ENCODE measurements around the gene LPP.

LPP gene

DNA sequence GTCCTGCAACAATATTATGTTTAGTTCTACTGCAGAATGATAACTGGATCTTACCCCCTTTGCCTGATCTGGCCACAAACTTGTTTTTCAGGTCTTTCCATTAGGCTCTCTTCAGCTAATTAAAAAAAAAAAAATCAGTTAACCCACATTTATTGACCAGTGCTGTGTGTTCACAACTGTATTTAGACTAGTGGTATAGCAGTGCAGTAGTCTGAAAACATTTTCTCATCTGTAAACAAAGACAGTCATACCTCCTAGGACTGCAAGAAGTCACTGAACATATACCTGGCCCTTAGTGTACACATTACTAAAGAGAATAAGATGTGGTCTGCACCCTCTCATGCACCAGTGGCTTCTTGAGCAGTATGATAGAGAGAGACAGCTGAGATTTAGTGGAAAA is 22.5 kb downstream of the LPP start:
- TF ChIP-seq POLR2A (IDR thresholded peaks at IDR 0.05; ENCODE audit: low read depth, low read length) = no peak
- TF ChIP-seq TAF1 (IDR thresholded peaks at IDR 0.05; ENCODE audit: low read depth, low read length) = no peak
- no peak for TF ChIP-seq SPI1 (IDR thresholded peaks at IDR 0.05; ENCODE audit: low read depth, low read length)
- TF ChIP-seq POU2F2 (IDR thresholded peaks at IDR 0.05; ENCODE audit: low read depth, low read length) = no peak
- no peak for TF ChIP-seq PAX5 (IDR thresholded peaks at IDR 0.05; ENCODE audit: insufficient read depth, low read length, severe bottlenecking)
- TF ChIP-seq POLR2AphosphoS5 (IDR thresholded peaks at IDR 0.05; ENCODE audit: low read depth, low read length) = no peak
- DNase-seq (ENCODE audit: insufficient read length, low spot score) = no peak
- no peak for FAIRE-seq

DNA sequence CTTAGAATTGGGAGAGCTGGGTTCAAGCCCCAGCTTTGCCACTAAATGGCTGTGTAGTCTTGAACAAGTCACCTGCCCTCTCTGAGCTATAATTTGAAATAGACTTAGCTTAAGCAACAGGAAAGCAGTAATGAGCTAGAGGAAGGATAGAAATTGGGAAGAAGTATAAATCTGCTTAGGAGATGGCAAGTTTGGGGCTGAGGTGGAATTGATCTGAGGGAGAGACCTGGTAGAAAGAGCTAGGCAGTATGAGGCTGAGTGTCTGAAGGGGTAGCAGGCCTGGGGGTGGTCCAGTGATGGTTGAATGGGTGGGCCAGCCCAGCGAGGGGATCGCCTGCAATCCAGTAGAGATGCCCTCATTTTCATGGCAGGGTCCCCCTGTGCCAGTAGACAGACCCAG is 22.9 kb downstream of the LPP start:
- TF ChIP-seq POLR2A (IDR thresholded peaks at IDR 0.05; ENCODE audit: low read depth, low read length) = no peak
- TF ChIP-seq POU2F2 (IDR thresholded peaks at IDR 0.05; ENCODE audit: low read depth, low read length) = no peak
- TF ChIP-seq TAF1 (IDR thresholded peaks at IDR 0.05; ENCODE audit: low read depth, low read length) = no peak
- no peak for TF ChIP-seq POLR2AphosphoS5 (IDR thresholded peaks at IDR 0.05; ENCODE audit: low read depth, low read length)
- TF ChIP-seq SPI1 (IDR thresholded peaks at IDR 0.05; ENCODE audit: low read depth, low read length) = no peak
- TF ChIP-seq PAX5 (IDR thresholded peaks at IDR 0.05; ENCODE audit: insufficient read depth, low read length, severe bottlenecking) = no peak
- FAIRE-seq = no peak
- DNase-seq (ENCODE audit: insufficient read length, low spot score) = no peak

GRCh38 chr3:188177721-188178120 is 23.8 kb downstream of the LPP start:
- no peak for DNase-seq (ENCODE audit: insufficient read length, low spot score)
- FAIRE-seq = no peak
- TF ChIP-seq TAF1 (IDR thresholded peaks at IDR 0.05; ENCODE audit: low read depth, low read length) (no peak), PAX5 (IDR thresholded peaks at IDR 0.05; ENCODE audit: insufficient read depth, low read length, severe bottlenecking) (no peak), POLR2AphosphoS5 (IDR thresholded peaks at IDR 0.05; ENCODE audit: low read depth, low read length) (no peak), SPI1 (IDR thresholded peaks at IDR 0.05; ENCODE audit: low read depth, low read length) (no peak), POU2F2 (IDR thresholded peaks at IDR 0.05; ENCODE audit: low read depth, low read length) (no peak), POLR2A (IDR thresholded peaks at IDR 0.05; ENCODE audit: low read depth, low read length) (no peak)

- FAIRE-seq = no peak
- no peak for DNase-seq (ENCODE audit: insufficient read length, low spot score)
- TF ChIP-seq PAX5 (IDR thresholded peaks at IDR 0.05; ENCODE audit: insufficient read depth, low read length, severe bottlenecking) = no peak
- no peak for TF ChIP-seq SPI1 (IDR thresholded peaks at IDR 0.05; ENCODE audit: low read depth, low read length)
- TF ChIP-seq POLR2A (IDR thresholded peaks at IDR 0.05; ENCODE audit: low read depth, low read length) = no peak
- TF ChIP-seq POU2F2 (IDR thresholded peaks at IDR 0.05; ENCODE audit: low read depth, low read length) = no peak
- no peak for TF ChIP-seq POLR2AphosphoS5 (IDR thresholded peaks at IDR 0.05; ENCODE audit: low read depth, low read length)
- no peak for TF ChIP-seq TAF1 (IDR thresholded peaks at IDR 0.05; ENCODE audit: low read depth, low read length)
These were observed 24.5 kb downstream of the LPP start for GRCh38 chr3:188178293-188178936.

DNA sequence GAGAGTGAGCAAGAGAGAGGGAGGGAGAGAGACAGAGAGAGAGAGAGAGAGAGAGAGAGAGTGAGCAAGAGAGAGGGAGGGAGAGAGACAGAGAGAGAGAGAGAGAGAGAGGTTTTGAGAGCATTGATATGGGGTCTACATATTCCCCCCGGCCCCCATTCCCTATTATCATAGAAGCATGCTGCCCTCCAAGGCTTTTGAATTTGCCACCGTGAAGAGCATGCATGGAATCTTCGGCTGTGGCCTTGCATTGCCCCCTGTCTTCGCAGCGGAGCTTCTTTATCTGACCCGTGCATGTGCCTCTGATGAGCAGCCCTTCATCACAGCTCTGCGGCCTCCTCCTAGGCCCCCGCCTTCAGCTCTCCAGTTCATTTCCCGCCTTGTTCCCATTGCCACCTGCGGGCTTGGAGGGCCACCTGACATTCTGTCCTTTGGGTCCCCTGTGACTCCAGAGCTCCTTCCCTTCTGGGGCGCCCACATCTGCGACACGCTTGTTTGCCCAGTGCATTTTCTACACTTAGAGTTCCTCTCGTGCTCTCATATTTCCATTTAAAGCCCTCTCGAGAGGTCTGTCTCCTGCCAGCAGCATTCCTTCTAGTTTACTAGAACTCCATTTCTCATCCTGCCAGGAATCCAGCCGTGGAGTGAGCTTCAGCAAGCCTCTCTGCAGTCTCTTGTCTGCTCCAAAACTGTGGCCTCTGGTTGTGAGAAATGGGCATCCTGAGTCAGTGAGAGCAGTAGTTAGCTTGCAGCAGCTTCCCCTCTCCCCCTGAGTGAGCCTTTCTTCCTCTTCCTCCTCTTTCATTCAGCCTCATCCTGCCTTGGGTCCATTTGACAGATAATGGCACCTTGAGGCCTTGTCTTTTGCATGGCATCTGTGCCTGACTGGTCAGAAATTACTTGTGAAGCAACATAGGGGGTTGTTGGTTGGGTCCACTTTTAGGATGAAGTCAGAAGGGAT is 25.3 kb downstream of the LPP start:
- FAIRE-seq (no peak), DNase-seq (ENCODE audit: insufficient read length, low spot score) (no peak)
- no peak for TF ChIP-seq POLR2AphosphoS5 (IDR thresholded peaks at IDR 0.05; ENCODE audit: low read depth, low read length)

GRCh38 chr3:188180114-188180513 is 26.2 kb downstream of the LPP start:
- FAIRE-seq (no peak), DNase-seq (ENCODE audit: insufficient read length, low spot score) (no peak)
- TF ChIP-seq POLR2AphosphoS5 (IDR thresholded peaks at IDR 0.05; ENCODE audit: low read depth, low read length) (no peak), POLR2A (IDR thresholded peaks at IDR 0.05; ENCODE audit: low read depth, low read length) (no peak), TAF1 (IDR thresholded peaks at IDR 0.05; ENCODE audit: low read depth, low read length) (no peak), POU2F2 (IDR thresholded peaks at IDR 0.05; ENCODE audit: low read depth, low read length) (no peak), SPI1 (IDR thresholded peaks at IDR 0.05; ENCODE audit: low read depth, low read length) (no peak), PAX5 (IDR thresholded peaks at IDR 0.05; ENCODE audit: insufficient read depth, low read length, severe bottlenecking) (no peak)

- TF ChIP-seq POLR2AphosphoS5 (IDR thresholded peaks at IDR 0.05; ENCODE audit: low read depth, low read length) (no peak), PAX5 (IDR thresholded peaks at IDR 0.05; ENCODE audit: insufficient read depth, low read length, severe bottlenecking) (no peak), POU2F2 (IDR thresholded peaks at IDR 0.05; ENCODE audit: low read depth, low read length) (no peak), POLR2A (IDR thresholded peaks at IDR 0.05; ENCODE audit: low read depth, low read length) (no peak), SPI1 (IDR thresholded peaks at IDR 0.05; ENCODE audit: low read depth, low read length) (no peak), TAF1 (IDR thresholded peaks at IDR 0.05; ENCODE audit: low read depth, low read length) (no peak)
- DNase-seq (ENCODE audit: insufficient read length, low spot score) (no peak), FAIRE-seq (no peak)
These were observed 29.5 kb downstream of the LPP start for GRCh38 chr3:188183452-188183851.

GRCh38 chr3:188184160-188184559 is 30.2 kb downstream of the LPP start:
- FAIRE-seq (no peak), DNase-seq (ENCODE audit: insufficient read length, low spot score) (no peak)
- TF ChIP-seq TAF1 (IDR thresholded peaks at IDR 0.05; ENCODE audit: low read depth, low read length) (no peak), PAX5 (IDR thresholded peaks at IDR 0.05; ENCODE audit: insufficient read depth, low read length, severe bottlenecking) (no peak), SPI1 (IDR thresholded peaks at IDR 0.05; ENCODE audit: low read depth, low read length) (no peak), POLR2AphosphoS5 (IDR thresholded peaks at IDR 0.05; ENCODE audit: low read depth, low read length) (no peak), POU2F2 (IDR thresholded peaks at IDR 0.05; ENCODE audit: low read depth, low read length) (no peak), POLR2A (IDR thresholded peaks at IDR 0.05; ENCODE audit: low read depth, low read length) (no peak)

- no peak for FAIRE-seq
- TF ChIP-seq SPI1 (IDR thresholded peaks at IDR 0.05; ENCODE audit: low read depth, low read length) = no peak
- TF ChIP-seq PAX5 (IDR thresholded peaks at IDR 0.05; ENCODE audit: insufficient read depth, low read length, severe bottlenecking) = no peak
- no peak for TF ChIP-seq POU2F2 (IDR thresholded peaks at IDR 0.05; ENCODE audit: low read depth, low read length)
- TF ChIP-seq TAF1 (IDR thresholded peaks at IDR 0.05; ENCODE audit: low read depth, low read length) = no peak
- no peak for TF ChIP-seq POLR2AphosphoS5 (IDR thresholded peaks at IDR 0.05; ENCODE audit: low read depth, low read length)
- no peak for TF ChIP-seq POLR2A (IDR thresholded peaks at IDR 0.05; ENCODE audit: low read depth, low read length)
- DNase-seq (ENCODE audit: insufficient read length, low spot score) = no peak
These were observed 30.7 kb downstream of the LPP start for GRCh38 chr3:188184649-188185048.

Measured in GM12891 (cell line).